A673 (cell line): ENCODE measurements around the gene EHD1.

Experiments used
- CTCF ChIP-seq: fragments of 300-800, 200-600 bp; sonication (generic); conservative IDR thresholded peaks from 2 replicates; pipeline ENCODE4 v1.5.1; 2017; ENCODE audit warnings: low read depth, mild to moderate bottlenecking, antibody characterized with exemption, low read length, moderate library complexity, mixed read lengths
- EZH2 ChIP-seq: fragments of 200-600 bp; sonication (generic); IDR thresholded peaks from 2 replicates; pipeline ENCODE4 v1.6.1; 2017; ENCODE audit warnings: borderline replicate concordance, low read depth, mild to moderate bottlenecking, mixed read lengths, antibody characterized with exemption, low read length; ENCODE audit not compliant: poor library complexity, severe bottlenecking

DNA sequence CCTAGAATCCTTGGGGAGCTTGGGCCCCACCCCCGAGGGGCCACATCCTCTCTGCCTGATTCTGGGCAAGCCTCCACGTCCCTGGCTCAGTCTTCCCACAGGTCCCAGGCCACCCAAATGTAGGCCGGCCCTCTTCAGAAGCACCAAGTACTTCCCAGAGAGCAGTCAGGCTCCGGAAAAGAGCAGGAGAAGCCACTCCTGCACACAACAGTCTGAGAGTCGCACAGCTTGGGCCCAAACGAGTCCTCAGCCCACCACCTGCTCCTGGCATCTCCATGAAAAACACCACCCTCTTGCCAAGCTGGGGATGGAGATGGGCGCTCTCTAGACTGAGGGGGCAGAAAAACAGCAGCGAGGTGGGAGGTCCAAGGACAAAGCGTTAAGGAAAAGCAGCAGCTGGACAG is 15.4 kb downstream of the EHD1 start:
- TF ChIP-seq CTCF, result no peak
- TF ChIP-seq EZH2, result no peak
